ENCODE results near the gene STX4.
A peak's percentile ranks its signal among the peaks of the same experiment; 100 is the strongest.
"Not testable (repeated sequence)": the region's sequence is repeated elsewhere in the genome, so short reads cannot be mapped to it uniquely, and the experiment has no call there.

The STX4 gene

GRCh38 chr16:31010585-31011325, 22.6 kb upstream of the STX4 start, which contains the start of gene STX1B:
Gene STX1B (minus strand): TSS chr16:31010638. CDS start chr16:31010396, 242 bp downstream.
- Histone ChIP-seq H3K36me3 (ENCODE audit: low read length) (no peaks in the 10 kb centered on the region), H3K9ac (ENCODE audit: low read length) (no peak within 1 kb of the TSS), H3K9me2 (replicated peaks; ENCODE audit: insufficient read depth, low read length) (no peaks in the 10 kb centered on the region), H3K4me3 (ENCODE audit: insufficient read depth, low read length, poor library complexity, severe bottlenecking) (no peak within 1 kb of the TSS), H2AFZ (ENCODE audit: low read depth, low read length, severe bottlenecking) (no peak within 1 kb of the TSS), H3K79me2 (ENCODE audit: insufficient read depth, low read length) (no peaks in the 10 kb centered on the region), H3K27me3 (ENCODE audit: low read length) (no peaks in the 10 kb centered on the region), H4K20me1 (ENCODE audit: low read depth, low read length) (no peaks in the 10 kb centered on the region), H3K27ac (ENCODE audit: low read depth, low read length) (no peak within 1 kb of the TSS), H3K9me3 (ENCODE audit: insufficient read depth, low read length) (no peaks in the 10 kb centered on the region), H3K4me2 (ENCODE audit: low read depth, low read length, poor library complexity, severe bottlenecking) (no peak within 1 kb of the TSS), H3F3A (ENCODE audit: insufficient read depth) (no peaks in the 10 kb centered on the region)
- TF ChIP-seq CTCF (IDR thresholded peaks at IDR 0.05; ENCODE audit: insufficient read depth, low read length, poor library complexity, severe bottlenecking) = no peak
- TF ChIP-seq EZH2phosphoT487 (conservative IDR thresholded peaks at IDR 0.05; ENCODE audit: low read length) = no peak

- H3K79me2 ChIP-seq (ENCODE audit: insufficient read depth, low read length) = not testable (repeated sequence)
These were observed 21.5 kb upstream of the STX4 start for GRCh38 chr16:31011815-31012214.

GRCh38 chr16:31013292-31013691, 20.1 kb upstream of the STX4 start:
- H2AFZ ChIP-seq (ENCODE audit: low read depth, low read length, severe bottlenecking) = peak overlapping the region; percentile 83
- not testable (repeated sequence) for H3K36me3 ChIP-seq (ENCODE audit: low read length); H3K27me3 ChIP-seq (ENCODE audit: low read length); H3K79me2 ChIP-seq (ENCODE audit: insufficient read depth, low read length); H3K9me2 ChIP-seq (replicated peaks; ENCODE audit: insufficient read depth, low read length); H4K20me1 ChIP-seq (ENCODE audit: low read depth, low read length); H3K27ac ChIP-seq (ENCODE audit: low read depth, low read length); H3F3A ChIP-seq (ENCODE audit: insufficient read depth); H3K9me3 ChIP-seq (ENCODE audit: insufficient read depth, low read length)
- H3K9ac ChIP-seq (ENCODE audit: low read length) = 0 out of 2 replicates have a peak overlapping the region, but pooled peaks have one; percentile 3
- peak overlapping the region; percentile 15 for H3K4me3 ChIP-seq (ENCODE audit: insufficient read depth, low read length, poor library complexity, severe bottlenecking)
- H3K4me2 ChIP-seq (ENCODE audit: low read depth, low read length, poor library complexity, severe bottlenecking) = peak overlapping the region; percentile 51

More at GRCh38 chr16:31011815-31012214, 21.5 kb upstream of the STX4 start:
- H3K4me3 ChIP-seq (ENCODE audit: insufficient read depth, low read length, poor library complexity, severe bottlenecking); H3K27ac ChIP-seq (ENCODE audit: low read depth, low read length); H2AFZ ChIP-seq (ENCODE audit: low read depth, low read length, severe bottlenecking); H3K4me2 ChIP-seq (ENCODE audit: low read depth, low read length, poor library complexity, severe bottlenecking); H4K20me1 ChIP-seq (ENCODE audit: low read depth, low read length); H3K36me3 ChIP-seq (ENCODE audit: low read length); H3K9me3 ChIP-seq (ENCODE audit: insufficient read depth, low read length); H3K9ac ChIP-seq (ENCODE audit: low read length); H3F3A ChIP-seq (ENCODE audit: insufficient read depth); H3K9me2 ChIP-seq (replicated peaks; ENCODE audit: insufficient read depth, low read length); H3K27me3 ChIP-seq (ENCODE audit: low read length): not testable (repeated sequence)

GRCh38 chr16:31016018-31016417, 17.3 kb upstream of the STX4 start:
- Histone ChIP-seq H3K9ac (ENCODE audit: low read length) (no peak overlapping the region), H3K36me3 (ENCODE audit: low read length) (no peaks in the 10 kb centered on the region), H3K9me2 (replicated peaks; ENCODE audit: insufficient read depth, low read length) (no peaks in the 10 kb centered on the region), H3K79me2 (ENCODE audit: insufficient read depth, low read length) (no peaks in the 10 kb centered on the region), H2AFZ (ENCODE audit: low read depth, low read length, severe bottlenecking) (no peak overlapping the region), H3F3A (ENCODE audit: insufficient read depth) (no peaks in the 10 kb centered on the region), H3K4me2 (ENCODE audit: low read depth, low read length, poor library complexity, severe bottlenecking) (no peak overlapping the region), H3K4me3 (ENCODE audit: insufficient read depth, low read length, poor library complexity, severe bottlenecking) (no peak overlapping the region), H4K20me1 (ENCODE audit: low read depth, low read length) (no peaks in the 10 kb centered on the region), H3K27ac (ENCODE audit: low read depth, low read length) (no peak overlapping the region), H3K9me3 (ENCODE audit: insufficient read depth, low read length) (no peaks in the 10 kb centered on the region), H3K27me3 (ENCODE audit: low read length) (no peaks in the 10 kb centered on the region)
- no peak for TF ChIP-seq EZH2phosphoT487 (conservative IDR thresholded peaks at IDR 0.05; ENCODE audit: low read length)
- no peak for TF ChIP-seq CTCF (IDR thresholded peaks at IDR 0.05; ENCODE audit: insufficient read depth, low read length, poor library complexity, severe bottlenecking)

- not testable (repeated sequence) for H3K9me3 ChIP-seq (ENCODE audit: insufficient read depth, low read length); H3K4me2 ChIP-seq (ENCODE audit: low read depth, low read length, poor library complexity, severe bottlenecking); H3K9ac ChIP-seq (ENCODE audit: low read length); H3K79me2 ChIP-seq (ENCODE audit: insufficient read depth, low read length); H3K27me3 ChIP-seq (ENCODE audit: low read length); H3K36me3 ChIP-seq (ENCODE audit: low read length); H3K4me3 ChIP-seq (ENCODE audit: insufficient read depth, low read length, poor library complexity, severe bottlenecking); H3K9me2 ChIP-seq (replicated peaks; ENCODE audit: insufficient read depth, low read length); H3K27ac ChIP-seq (ENCODE audit: low read depth, low read length); H2AFZ ChIP-seq (ENCODE audit: low read depth, low read length, severe bottlenecking); H3F3A ChIP-seq (ENCODE audit: insufficient read depth); H4K20me1 ChIP-seq (ENCODE audit: low read depth, low read length)
These were observed 15.6 kb upstream of the STX4 start for GRCh38 chr16:31017756-31018155.

All from SU-DHL-6 (cell line).